ENCODE results near the gene SND1. TPM values are rescaled to one million over a fixed set of nuclear protein-coding genes. Genes with fewer than 3 reads are reported as not detected.

The SND1 gene
- total and polyA plus RNA-seq, 2 of the 4 experiments (the other 2 are of a cell fraction): 154 to 294 TPM

- H4K8ac ChIP-seq (ENCODE audit: low read depth in 2 of 2, low read length in 2 of 2): no peak overlapping the region
- dilution Hi-C loops (cut with HindIII; ENCODE audit: low sequenced_read_pairs, unreplicated experiment) (no loop called here), in situ Hi-C loops (cut with MboI; ENCODE audit: low sequenced_read_pairs) (no loop called here), intact Hi-C loops (cut with micrococcal nuclease) (no loop called here)
- no peak overlapping the region for H3K4me3 ChIP-seq (ENCODE audit: insufficient read depth, low read depth, low read length)
- H4K20me1 ChIP-seq (ENCODE audit: insufficient read depth, low read length): peaks cover 14% of the 10 kb centered on the region
- H3K9me3 ChIP-seq (ENCODE audit: control insufficient read depth, insufficient read depth, low read length): no peaks in the 10 kb centered on the region
- TF ChIP-seq RAD21 (IDR thresholded peaks at IDR 0.05; ENCODE audit: low read length) (no peak), CHD1 (IDR thresholded peaks at IDR 0.05; ENCODE audit: low read depth, low read length) (no peak), CEBPB (IDR thresholded peaks at IDR 0.05; ENCODE audit: low read depth, low read length) (no peak), RFX5 (IDR thresholded peaks at IDR 0.05; ENCODE audit: low read depth, low read length) (no peak), CTCF (conservative IDR thresholded peaks at IDR 0.05; ENCODE audit: low read depth, low read length) (no peak), USF2 (IDR thresholded peaks at IDR 0.05; ENCODE audit: low read depth, low read length) (no peak), MAFK (IDR thresholded peaks at IDR 0.05; ENCODE audit: low read depth, low read length) (no peak), RCOR1 (IDR thresholded peaks at IDR 0.05; ENCODE audit: insufficient replicate concordance, low read length) (no peak), MXI1 (IDR thresholded peaks at IDR 0.05; ENCODE audit: borderline replicate concordance, low read depth, low read length) (no peak), BHLHE40 (IDR thresholded peaks at IDR 0.05; ENCODE audit: low read depth, low read length) (no peak), POLR2A (IDR thresholded peaks at IDR 0.05; ENCODE audit: low read depth, low read length) (no peak), SMC3 (IDR thresholded peaks at IDR 0.05; ENCODE audit: low read depth, low read length) (no peak), FOS (IDR thresholded peaks at IDR 0.05; ENCODE audit: low read depth, low read length) (no peak), NFE2L2 (IDR thresholded peaks at IDR 0.05; ENCODE audit: low read depth, low read length) (no peak), ELK1 (IDR thresholded peaks at IDR 0.05; ENCODE audit: borderline replicate concordance, low read depth, low read length) (no peak), MAZ (IDR thresholded peaks at IDR 0.05; ENCODE audit: borderline replicate concordance, low read depth, low read length) (no peak)
- no peak overlapping the region for H4K5ac ChIP-seq (ENCODE audit: low read depth, low read length)
- ATAC-seq (ENCODE audit: low read depth): no peak
- H3K18ac ChIP-seq (ENCODE audit: low read depth, low read length): no peak overlapping the region
- CTCF ChIA-PET: no interaction called here
- POLR2A ChIA-PET (ENCODE audit: unreplicated experiment): no interaction called here
- H3K4me1 ChIP-seq (ENCODE audit: control insufficient read depth, insufficient read depth, low read length): peaks cover 10% of the 10 kb centered on the region
- whole genome bisulfite sequencing, 2 experiments (ENCODE audit: extremely low coverage in 2 of 2, insufficient read length in 1 of 2): no CpG with 5 or more reads among the region's 2 CpGs
- H4K91ac ChIP-seq (ENCODE audit: insufficient read depth, low read depth, low read length): no peak overlapping the region
- H3K27ac ChIP-seq (ENCODE audit: insufficient read depth, low read length): no peak overlapping the region
- H2AK9ac ChIP-seq (replicated peaks; ENCODE audit: low read depth, low read length, poor library complexity): no peak overlapping the region
- H2BK20ac ChIP-seq (ENCODE audit: low read depth, low read length): no peak overlapping the region
- no peak overlapping the region for H3K9ac ChIP-seq (ENCODE audit: low read depth, low read length)
- no TSS peak for BruUV-seq (replicated peaks)
- H3K4me2 ChIP-seq (ENCODE audit: low read depth, low read length): no peak overlapping the region
- no peak overlapping the region for H3K4ac ChIP-seq (ENCODE audit: low read depth, low read length)
- peaks cover 46 to 66% of the 10 kb centered on the region in 2 experiments for H3K79me1 ChIP-seq (ENCODE audit: low read depth in 1 of 2, low read length in 2 of 2)
- DNase-seq: peak; percentile 15
- H2AFZ ChIP-seq (replicated peaks; ENCODE audit: low read length, poor library complexity): no peak overlapping the region
- no peak overlapping the region for H2AK5ac ChIP-seq (ENCODE audit: low read depth, low read length)
- no peak overlapping the region for H3K23ac ChIP-seq (ENCODE audit: low read depth, low read length)
- no peak overlapping the region for H3K14ac ChIP-seq (replicated peaks; ENCODE audit: low read depth, low read length)
- no peak overlapping the region for H3K56ac ChIP-seq (ENCODE audit: extremely low read depth, insufficient read depth, low read length)
- peaks cover 4% of the 10 kb centered on the region; the same call in 1 of the 2 replicates for H3K9me1 ChIP-seq (ENCODE audit: insufficient read depth, low read length)
- H2BK15ac ChIP-seq (ENCODE audit: low read depth, low read length): no peak overlapping the region
- H2BK120ac ChIP-seq (ENCODE audit: low read depth, low read length): no peak overlapping the region
- no peaks in the 10 kb centered on the region; the same call in 1 of the 2 replicates for H3K36me3 ChIP-seq (ENCODE audit: control insufficient read depth, insufficient read depth, low read length)
- no peaks in the 10 kb centered on the region for H3K27me3 ChIP-seq (ENCODE audit: control insufficient read depth, insufficient read depth, low read length)
- no peak overlapping the region for H2BK5ac ChIP-seq (ENCODE audit: low read depth, low read length, poor library complexity, severe bottlenecking)
Measured at GRCh38 chr7:127948930-127949329, 296.9 kb downstream of the SND1 start.
